ENCODE data around the gene AP3B1. TPM values are rescaled to one million over a fixed set of nuclear protein-coding genes. Genes with fewer than 3 reads are reported as not detected.

AP3B1 gene
- total and polyA plus RNA-seq, 2 experiments from 2014 or later = 32.1 to 46.3 TPM

GRCh38 chr5:78137290-78137689 is 157.2 kb downstream of the AP3B1 start:
- Histone ChIP-seq H4K20me1 (replicated peaks; ENCODE audit: insufficient read depth) (no peaks in the 10 kb centered on the region; the same call in 1 of the 2 replicates), H3F3A (replicated peaks; ENCODE audit: low read depth) (no peaks in the 10 kb centered on the region), H3K27ac (ENCODE audit: low read depth) (no peak overlapping the region), H3K4me2 (no peak overlapping the region), H3K36me3 (ENCODE audit: insufficient read depth) (no peaks in the 10 kb centered on the region), H2AFZ (no peak overlapping the region), H3K4me3 (no peak overlapping the region), H3K9me2 (ENCODE audit: insufficient read depth) (no peaks in the 10 kb centered on the region), H3K79me2 (replicated peaks; ENCODE audit: insufficient read depth) (no peaks in the 10 kb centered on the region), H3K4me1 (ENCODE audit: insufficient read depth) (no peaks in the 10 kb centered on the region), H3K27me3 (ENCODE audit: insufficient read depth) (no peaks in the 10 kb centered on the region)
- Mint-ChIP-seq H3K4me3 (no peak overlapping the region), H3K27me3 (ENCODE audit: insufficient read depth, low read depth, poor library complexity) (no peaks in the 10 kb centered on the region), H3K36me3 (ENCODE audit: low read depth) (no peaks in the 10 kb centered on the region; the same call in 2 of the 3 replicates), H3K9me3 (no peaks in the 10 kb centered on the region), H3K4me1 (no peaks in the 10 kb centered on the region), H3K27ac (no peak overlapping the region)
- DNase-seq (ENCODE audit: low spot score) (no peak), ATAC-seq (no peak)
- TF ChIP-seq, protein P1, sequence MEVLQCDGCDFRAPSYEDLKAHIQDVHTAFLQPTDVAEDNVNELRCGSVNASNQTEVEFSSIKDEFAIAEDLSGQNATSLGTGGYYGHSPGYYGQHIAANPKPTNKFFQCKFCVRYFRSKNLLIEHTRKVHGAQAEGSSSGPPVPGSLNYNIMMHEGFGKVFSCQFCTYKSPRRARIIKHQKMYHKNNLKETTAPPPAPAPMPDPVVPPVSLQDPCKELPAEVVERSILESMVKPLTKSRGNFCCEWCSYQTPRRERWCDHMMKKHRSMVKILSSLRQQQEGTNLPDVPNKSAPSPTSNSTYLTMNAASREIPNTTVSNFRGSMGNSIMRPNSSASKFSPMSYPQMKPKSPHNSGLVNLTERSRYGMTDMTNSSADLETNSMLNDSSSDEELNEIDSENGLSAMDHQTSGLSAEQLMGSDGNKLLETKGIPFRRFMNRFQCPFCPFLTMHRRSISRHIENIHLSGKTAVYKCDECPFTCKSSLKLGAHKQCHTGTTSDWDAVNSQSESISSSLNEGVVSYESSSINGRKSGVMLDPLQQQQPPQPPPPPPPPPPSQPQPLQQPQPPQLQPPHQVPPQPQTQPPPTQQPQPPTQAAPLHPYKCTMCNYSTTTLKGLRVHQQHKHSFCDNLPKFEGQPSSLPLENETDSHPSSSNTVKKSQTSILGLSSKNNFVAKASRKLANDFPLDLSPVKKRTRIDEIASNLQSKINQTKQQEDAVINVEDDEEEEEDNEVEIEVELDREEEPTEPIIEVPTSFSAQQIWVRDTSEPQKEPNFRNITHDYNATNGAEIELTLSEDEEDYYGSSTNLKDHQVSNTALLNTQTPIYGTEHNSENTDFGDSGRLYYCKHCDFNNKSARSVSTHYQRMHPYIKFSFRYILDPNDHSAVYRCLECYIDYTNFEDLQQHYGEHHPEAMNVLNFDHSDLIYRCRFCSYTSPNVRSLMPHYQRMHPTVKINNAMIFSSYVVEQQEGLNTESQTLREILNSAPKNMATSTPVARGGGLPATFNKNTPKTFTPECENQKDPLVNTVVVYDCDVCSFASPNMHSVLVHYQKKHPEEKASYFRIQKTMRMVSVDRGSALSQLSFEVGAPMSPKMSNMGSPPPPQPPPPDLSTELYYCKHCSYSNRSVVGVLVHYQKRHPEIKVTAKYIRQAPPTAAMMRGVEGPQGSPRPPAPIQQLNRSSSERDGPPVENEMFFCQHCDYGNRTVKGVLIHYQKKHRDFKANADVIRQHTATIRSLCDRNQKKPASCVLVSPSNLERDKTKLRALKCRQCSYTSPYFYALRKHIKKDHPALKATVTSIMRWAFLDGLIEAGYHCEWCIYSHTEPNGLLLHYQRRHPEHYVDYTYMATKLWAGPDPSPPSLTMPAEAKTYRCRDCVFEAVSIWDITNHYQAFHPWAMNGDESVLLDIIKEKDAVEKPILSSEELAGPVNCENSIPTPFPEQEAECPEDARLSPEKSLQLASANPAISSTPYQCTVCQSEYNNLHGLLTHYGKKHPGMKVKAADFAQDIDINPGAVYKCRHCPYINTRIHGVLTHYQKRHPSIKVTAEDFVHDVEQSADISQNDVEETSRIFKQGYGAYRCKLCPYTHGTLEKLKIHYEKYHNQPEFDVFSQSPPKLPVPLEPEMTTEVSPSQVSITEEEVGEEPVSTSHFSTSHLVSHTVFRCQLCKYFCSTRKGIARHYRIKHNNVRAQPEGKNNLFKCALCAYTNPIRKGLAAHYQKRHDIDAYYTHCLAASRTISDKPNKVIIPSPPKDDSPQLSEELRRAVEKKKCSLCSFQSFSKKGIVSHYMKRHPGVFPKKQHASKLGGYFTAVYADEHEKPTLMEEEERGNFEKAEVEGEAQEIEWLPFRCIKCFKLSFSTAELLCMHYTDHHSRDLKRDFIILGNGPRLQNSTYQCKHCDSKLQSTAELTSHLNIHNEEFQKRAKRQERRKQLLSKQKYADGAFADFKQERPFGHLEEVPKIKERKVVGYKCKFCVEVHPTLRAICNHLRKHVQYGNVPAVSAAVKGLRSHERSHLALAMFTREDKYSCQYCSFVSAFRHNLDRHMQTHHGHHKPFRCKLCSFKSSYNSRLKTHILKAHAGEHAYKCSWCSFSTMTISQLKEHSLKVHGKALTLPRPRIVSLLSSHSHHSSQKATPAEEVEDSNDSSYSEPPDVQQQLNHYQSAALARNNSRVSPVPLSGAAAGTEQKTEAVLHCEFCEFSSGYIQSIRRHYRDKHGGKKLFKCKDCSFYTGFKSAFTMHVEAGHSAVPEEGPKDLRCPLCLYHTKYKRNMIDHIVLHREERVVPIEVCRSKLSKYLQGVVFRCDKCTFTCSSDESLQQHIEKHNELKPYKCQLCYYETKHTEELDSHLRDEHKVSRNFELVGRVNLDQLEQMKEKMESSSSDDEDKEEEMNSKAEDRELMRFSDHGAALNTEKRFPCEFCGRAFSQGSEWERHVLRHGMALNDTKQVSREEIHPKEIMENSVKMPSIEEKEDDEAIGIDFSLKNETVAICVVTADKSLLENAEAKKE (CRISPR knock-in tag; IDR thresholded peaks at IDR 0.05) = no peak
- TF ChIP-seq CTCF (conservative IDR thresholded peaks at IDR 0.05; ENCODE audit: low read depth in 2 of 2) (no peak), ZNF114 (CRISPR knock-in tag; IDR thresholded peaks at IDR 0.05) (no peak), STAT1 (IDR thresholded peaks at IDR 0.05; ENCODE audit: unreplicated experiment) (no peak), JUNB (IDR thresholded peaks at IDR 0.05; ENCODE audit: unreplicated experiment) (no peak), EZH2phosphoT487 (IDR thresholded peaks at IDR 0.05; ENCODE audit: unreplicated experiment) (no peak), ZNF331 (CRISPR knock-in tag; IDR thresholded peaks at IDR 0.05; ENCODE audit: low read depth) (no peak), NANOG (IDR thresholded peaks at IDR 0.05; ENCODE audit: borderline replicate concordance) (no peak), REST (IDR thresholded peaks at IDR 0.05; ENCODE audit: unreplicated experiment) (no peak), POLR2AphosphoS5 (IDR thresholded peaks at IDR 0.05; ENCODE audit: low read depth) (no peak), CREB1 (CRISPR knock-in tag; IDR thresholded peaks at IDR 0.05; ENCODE audit: low read depth) (no peak), EZH2 (IDR thresholded peaks at IDR 0.05; ENCODE audit: low read depth, unreplicated experiment) (no peak)

All from GM23338 (cell line).